GM19035 (cell line): ENCODE measurements around the gene FAH.

Experiments used
- ATAC-seq: cut with Tn5 transposase; IDR thresholded peaks from one replicate; pipeline ENCODE4 v1.9.1; 2021; ENCODE audit not compliant: unreplicated experiment

FAH gene

DNA sequence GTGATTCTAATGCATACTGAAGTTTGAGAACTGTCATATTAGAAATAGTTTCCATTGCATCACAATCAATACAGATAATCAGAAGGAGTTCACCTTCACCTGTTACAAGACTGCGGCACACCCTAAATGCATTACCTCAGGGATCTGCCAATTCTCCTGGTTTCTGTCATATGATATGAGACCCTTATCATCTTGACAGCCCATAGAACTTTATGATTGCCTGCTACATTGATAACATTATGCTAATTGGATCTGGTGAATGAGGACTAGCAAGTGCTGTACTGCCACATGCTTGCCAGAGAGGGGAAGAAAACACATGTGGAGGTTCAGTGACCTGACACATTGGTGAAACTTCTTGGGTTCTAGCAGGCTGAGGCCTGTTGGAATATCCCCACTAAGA, 41.4 kb downstream of the FAH start:
- no peak for ATAC-seq

DNA sequence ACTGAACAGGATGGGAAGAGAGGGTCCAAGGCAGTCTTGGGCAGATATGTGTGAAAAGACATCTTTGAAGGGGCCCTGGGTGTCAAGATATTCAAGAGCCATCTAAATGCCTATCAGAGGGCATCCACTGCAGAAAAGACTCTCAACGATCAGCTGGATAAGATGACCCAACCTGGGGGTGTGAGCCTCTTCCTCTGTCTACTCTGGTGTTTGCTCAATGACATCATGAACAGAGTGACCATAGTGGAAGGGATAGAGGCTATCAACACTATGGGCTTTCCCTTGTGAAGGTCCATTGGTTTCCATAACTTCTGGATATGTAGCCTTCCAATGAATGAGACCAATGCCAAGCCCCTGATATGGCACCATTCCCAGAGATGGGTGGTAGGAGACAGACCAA, 42.1 kb downstream of the FAH start:
- no peak for ATAC-seq

DNA sequence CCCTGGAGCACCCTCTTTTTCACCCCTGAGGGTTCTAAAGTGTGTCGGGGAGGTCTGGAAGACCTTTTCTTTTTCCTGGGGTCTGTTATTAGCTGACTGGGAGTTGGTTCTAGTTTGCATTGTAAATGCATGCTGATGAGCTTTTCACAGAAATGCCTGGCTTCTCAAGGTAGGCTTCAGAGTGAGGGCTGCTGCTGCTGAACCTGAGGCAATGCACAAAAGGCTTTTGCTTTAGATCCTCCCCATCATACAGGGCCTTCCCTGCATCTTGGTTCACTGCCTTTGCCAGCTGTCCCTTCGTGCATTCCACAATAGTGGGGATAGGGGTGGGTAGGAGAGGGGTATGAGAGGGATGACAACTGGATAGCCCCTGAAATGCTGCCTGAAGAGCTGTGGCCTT, 46.6 kb downstream of the FAH start:
- ATAC-seq: no peak

- no peak for ATAC-seq
These were observed 47.1 kb downstream of the FAH start for GRCh38 chr15:80199869-80200268.

GRCh38 chr15:80201256-80202015, 48.6 kb downstream of the FAH start:
- no peak for ATAC-seq

- no peak for ATAC-seq
These were observed 49.2 kb downstream of the FAH start for GRCh38 chr15:80202016-80202315.

DNA sequence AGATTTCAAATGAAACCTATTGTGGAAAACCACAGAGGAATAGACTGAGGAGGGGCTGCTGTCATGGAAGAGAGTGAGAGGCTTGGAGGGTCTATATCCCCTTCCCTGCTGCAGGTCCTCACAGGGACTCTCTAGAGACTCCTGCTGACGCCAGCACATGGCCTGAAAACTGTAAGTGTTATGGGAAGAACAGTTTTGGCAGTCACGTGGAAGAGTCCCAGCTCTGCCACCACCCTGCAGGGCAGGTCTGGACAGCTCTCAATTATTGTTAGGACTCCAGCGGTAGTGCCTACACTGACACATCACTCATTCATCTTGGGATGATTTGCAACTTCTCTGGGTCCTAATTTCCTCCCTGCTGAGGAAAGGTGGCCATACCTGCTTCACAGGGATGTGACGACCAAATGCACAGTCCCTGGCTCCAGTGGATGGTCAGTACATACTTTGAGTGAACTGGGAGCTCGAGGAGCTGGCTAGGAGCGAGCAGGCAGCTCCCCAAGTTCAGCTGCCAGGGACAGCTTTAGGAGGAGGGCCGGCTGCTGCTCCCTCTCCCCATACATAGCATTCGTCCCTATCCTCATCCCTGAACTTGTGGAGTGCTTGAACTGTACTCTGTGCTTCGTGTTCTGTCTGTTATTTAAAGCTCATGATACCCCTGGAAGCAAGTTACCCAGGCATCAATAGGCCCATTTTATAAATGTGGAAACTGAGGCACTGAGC, 50.0 kb downstream of the FAH start:
- no peak for ATAC-seq

GRCh38 chr15:80203361-80203885, 50.6 kb downstream of the FAH start:
- no peak for ATAC-seq

- ATAC-seq: no peak
These were observed 51.4 kb downstream of the FAH start for GRCh38 chr15:80204231-80204630.

GRCh38 chr15:80207887-80208286, 55.1 kb downstream of the FAH start:
- ATAC-seq: no peak

DNA sequence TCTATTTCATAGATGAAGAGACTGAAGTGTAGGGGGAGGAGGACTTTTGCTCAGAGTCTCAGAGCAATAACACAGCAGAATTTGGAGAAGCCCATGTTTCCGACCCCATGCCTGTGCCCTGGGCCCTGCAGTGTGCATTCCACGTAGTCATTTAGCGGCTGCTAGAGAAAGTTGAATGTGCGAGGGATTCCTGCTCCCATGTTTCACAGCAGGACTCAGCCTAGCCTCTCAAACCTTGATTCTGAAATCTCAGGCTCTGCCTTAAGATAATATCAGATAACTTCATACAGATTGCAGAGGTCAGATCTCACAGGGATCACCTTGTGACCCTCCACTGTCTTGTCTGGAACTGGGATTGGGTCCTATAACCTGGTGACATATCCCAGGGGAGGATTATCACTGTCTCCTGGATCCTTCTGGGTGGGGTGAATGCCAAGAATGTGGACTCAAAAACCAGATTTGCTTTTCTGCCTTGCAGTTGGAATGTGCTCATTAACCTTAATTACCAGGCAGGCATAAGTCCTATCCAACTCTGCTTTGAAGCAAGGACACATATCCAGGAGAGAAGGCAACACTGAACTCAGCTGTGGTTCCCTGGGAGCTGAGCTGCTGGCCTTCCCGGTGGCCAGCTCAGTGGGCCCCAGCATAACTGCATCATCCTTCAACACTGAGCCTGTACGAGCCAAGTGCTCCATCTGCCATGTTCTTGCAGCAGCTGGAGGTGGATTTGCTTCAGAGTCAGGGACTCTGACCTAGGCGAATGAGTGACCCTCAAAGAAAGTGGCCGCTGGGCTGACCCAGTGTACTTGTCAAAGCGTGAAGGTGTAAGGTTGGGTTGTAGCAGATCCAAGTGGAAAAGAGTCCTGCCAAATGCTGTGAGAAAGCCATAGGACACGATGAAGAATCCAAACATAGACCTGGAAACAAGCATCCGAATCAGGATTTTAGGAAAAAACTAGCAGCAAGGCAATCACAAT, 56.2 kb downstream of the FAH start:
- no peak for ATAC-seq

GRCh38 chr15:80210611-80211573, 58.1 kb downstream of the FAH start:
- ATAC-seq: no peak

DNA sequence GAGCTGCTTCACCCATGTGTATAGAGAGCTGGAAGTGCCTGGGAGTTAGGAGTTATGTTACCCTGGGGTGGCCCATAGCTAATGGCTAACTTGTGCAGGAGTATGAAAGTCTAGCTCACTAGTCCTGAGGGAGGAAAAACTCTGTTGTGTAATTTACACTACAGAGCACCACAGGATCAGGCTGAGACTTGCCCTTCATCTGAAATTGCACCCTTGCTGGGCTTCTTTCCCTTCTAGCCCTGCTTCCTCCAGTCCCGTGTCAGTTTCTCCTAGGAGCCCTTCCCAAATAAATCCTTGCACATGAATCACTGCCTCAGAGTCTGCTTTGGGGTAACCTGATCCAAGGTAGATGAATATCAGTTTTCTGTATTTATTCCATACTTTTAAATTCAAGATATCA, 59.2 kb downstream of the FAH start:
- ATAC-seq: no peak

- ATAC-seq: no peak
These were observed 62.1 kb downstream of the FAH start for GRCh38 chr15:80214910-80215309.

DNA sequence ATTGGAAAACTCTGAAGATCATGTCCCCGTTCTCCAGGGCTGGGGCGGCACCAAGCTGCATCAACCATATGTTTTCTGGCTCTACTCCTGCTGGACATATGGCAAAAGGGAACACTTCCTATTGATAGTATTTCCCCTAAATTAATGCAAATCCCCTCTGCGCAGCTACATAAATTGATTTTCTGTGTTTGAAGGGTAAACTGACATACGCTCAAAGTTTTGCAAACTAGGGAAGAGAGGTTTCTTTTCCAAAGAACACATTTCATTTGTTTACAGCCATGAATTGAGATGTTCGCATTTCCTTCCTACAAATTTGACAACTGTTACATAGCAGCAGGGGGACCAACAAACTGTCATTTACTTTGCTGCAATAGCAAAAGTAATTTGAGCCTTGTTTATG, 63.3 kb downstream of the FAH start:
- no peak for ATAC-seq

DNA sequence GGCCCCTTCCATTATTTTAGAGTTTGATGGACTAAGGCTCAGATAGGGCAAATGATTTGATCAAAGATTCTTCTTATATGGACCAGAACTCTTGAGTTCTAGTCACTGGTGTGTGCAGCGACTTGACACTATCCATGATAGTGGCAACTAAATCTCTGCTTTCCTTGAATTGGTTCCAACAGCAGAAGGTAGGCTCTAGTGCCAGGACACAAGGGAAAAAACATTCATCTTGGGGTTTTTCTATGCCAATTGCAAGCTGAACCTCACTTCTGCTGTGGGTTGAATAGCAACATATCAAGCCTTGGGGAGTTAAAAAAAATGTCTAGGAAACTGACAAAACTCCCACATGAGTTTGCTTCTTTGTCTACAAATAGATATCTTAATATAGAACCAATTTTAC, 64.1 kb downstream of the FAH start:
- ATAC-seq: no peak

DNA sequence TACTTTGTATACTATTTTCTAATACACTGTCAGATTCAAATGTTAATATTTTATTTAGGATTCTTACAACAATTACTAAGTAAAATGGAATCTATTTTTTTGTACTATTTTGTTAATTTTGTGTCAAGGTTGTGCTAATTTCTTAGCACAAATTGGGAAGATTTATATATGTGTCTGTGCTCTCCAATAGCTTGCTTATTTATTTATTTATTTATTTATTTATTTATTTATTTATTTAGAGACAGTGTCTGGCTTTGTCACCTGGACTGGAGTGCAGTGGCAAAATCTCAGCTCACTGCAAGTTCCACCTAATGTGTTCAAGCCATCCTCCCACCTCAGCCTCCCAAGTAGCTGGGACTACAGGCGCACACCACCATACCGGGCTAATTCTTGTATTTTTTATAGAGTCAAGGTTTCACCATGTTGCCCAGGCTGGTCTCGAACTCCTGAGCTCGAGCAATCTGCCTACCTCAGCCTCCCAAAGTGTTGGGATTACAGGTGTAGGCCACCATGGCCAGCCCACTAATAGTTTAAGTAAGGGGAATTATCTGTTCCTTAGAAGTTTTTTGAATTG, 64.6 kb downstream of the FAH start:
- no peak for ATAC-seq

- ATAC-seq: no peak
These were observed 67.2 kb downstream of the FAH start for GRCh38 chr15:80219955-80220354.

DNA sequence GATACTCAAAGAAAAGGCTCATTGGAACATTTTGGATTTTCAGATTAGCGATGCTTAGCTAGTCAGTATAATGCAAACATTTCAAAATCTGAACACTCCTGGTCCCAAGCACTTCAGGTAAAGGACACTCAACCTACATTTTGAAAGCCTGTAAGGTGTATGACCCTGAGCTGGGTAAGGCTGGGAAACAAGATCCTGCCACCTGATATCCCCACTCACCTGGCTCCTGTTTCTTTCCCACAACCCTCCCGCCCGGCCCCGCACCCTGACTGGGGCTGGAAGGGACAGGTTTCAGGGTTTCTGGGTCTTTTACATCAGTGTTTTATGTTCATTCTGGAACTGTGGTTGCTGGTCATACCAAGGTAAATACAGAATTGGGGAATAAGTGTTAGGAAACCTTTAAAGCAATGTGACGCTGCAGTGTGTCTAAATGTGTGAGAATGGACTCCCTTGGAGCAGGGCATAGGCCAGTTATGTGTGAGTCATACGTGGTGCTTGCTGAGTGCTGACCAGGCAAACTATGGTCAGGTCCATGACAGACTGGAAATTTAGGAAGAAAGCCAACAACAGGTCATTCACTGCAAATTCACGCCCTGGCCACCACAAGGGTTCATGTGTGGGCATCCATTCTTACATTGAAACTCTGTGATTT, 76.3 kb downstream of the FAH start:
- no peak for ATAC-seq
